Fibroblast of skin of scalp (primary cell): ENCODE results near the gene GARS1. TPM values are rescaled to one million over a fixed set of nuclear protein-coding genes. Genes with fewer than 3 reads are reported as not detected.
"Not testable (repeated sequence)": the region's sequence is repeated elsewhere in the genome, so short reads cannot be mapped to it uniquely, and the experiment has no call there.

Experiments
- DNase-seq: peaks from one replicate; pipeline ENCODE4 v3.0.0-alpha.2; 2013
- polyA plus RNA-seq, 2 experiments: library from polyadenylated mRNA; unstranded; fragments of 120-200 nt; gene quantifications; one replicate each; pipeline ENCODE4 v1.2.1, GENCODE V29; 2013; ENCODE audit not compliant: insufficient read length in 2 of 2

Gene GARS1
- polyA plus RNA-seq (2013, experiment 1 of 2; ENCODE audit: insufficient read length) = 713 TPM
- 720 TPM for polyA plus RNA-seq (2013, experiment 2 of 2; ENCODE audit: insufficient read length)

GRCh38 chr7:30594540-30595435 lies at the start of gene GARS1:
GARS1 (plus strand) TSS chr7:30594878; CDS start chr7:30594922, 44 bp downstream.
- peak; percentile 94 for DNase-seq

- DNase-seq = no peak
Observed at GRCh38 chr7:30545791-30546555, 48.7 kb upstream of the GARS1 start.

- DNase-seq = no peak
Observed at GRCh38 chr7:30546596-30546995, 48.1 kb upstream of the GARS1 start.

- DNase-seq = peak; percentile 69
Observed at GRCh38 chr7:30548845-30549244, 45.8 kb upstream of the GARS1 start.

- no peak for DNase-seq
Observed at GRCh38 chr7:30549931-30550493, 44.7 kb upstream of the GARS1 start.

GRCh38 chr7:30552330-30552729 lies 42.3 kb upstream of the GARS1 start:
- DNase-seq = no peak

- no peak for DNase-seq
Observed at GRCh38 chr7:30553141-30553540, 41.5 kb upstream of the GARS1 start.

GRCh38 chr7:30553546-30553945 lies 41.1 kb upstream of the GARS1 start:
- DNase-seq = no peak

GRCh38 chr7:30555525-30555924 lies 39.2 kb upstream of the GARS1 start:
- DNase-seq = no peak

GRCh38 chr7:30556840-30557239 lies 37.8 kb upstream of the GARS1 start:
- DNase-seq = peak; percentile 25

GRCh38 chr7:30557245-30557644 lies 37.4 kb upstream of the GARS1 start:
- DNase-seq = no peak

- DNase-seq = peak; percentile 22
Observed at GRCh38 chr7:30559611-30560010, 35.1 kb upstream of the GARS1 start.

- DNase-seq = no peak
Observed at GRCh38 chr7:30561389-30561788, 33.3 kb upstream of the GARS1 start.

GRCh38 chr7:30562498-30562897 lies 32.2 kb upstream of the GARS1 start:
- DNase-seq = peak; percentile 20

GRCh38 chr7:30562909-30563308 lies 31.8 kb upstream of the GARS1 start:
- no peak for DNase-seq

- peak; percentile 24 for DNase-seq
Observed at GRCh38 chr7:30563326-30563942, 31.2 kb upstream of the GARS1 start.

GRCh38 chr7:30564243-30564892 lies 30.3 kb upstream of the GARS1 start:
- peak; percentile 79 for DNase-seq

GRCh38 chr7:30566596-30566995 lies 28.1 kb upstream of the GARS1 start:
- no peak for DNase-seq

- DNase-seq = no peak
Observed at GRCh38 chr7:30567081-30567480, 27.6 kb upstream of the GARS1 start.

- not testable (repeated sequence) for DNase-seq
Observed at GRCh38 chr7:30570238-30570637, 24.4 kb upstream of the GARS1 start.

- DNase-seq = no peak
Observed at GRCh38 chr7:30572212-30572841, 22.4 kb upstream of the GARS1 start.

- DNase-seq = no peak
Observed at GRCh38 chr7:30575910-30576309, 18.8 kb upstream of the GARS1 start.
